ENCODE measurements around the gene PLEKHG7. TPM values are rescaled to one million over a fixed set of nuclear protein-coding genes. Genes with fewer than 3 reads are reported as not detected.

PLEKHG7 gene
- total and polyA plus RNA-seq, 9 of the 15 experiments (the other 6 are each of a cell fraction or from before 2014, with no cell fraction given) = 0.03 TPM; not detected in 8

GRCh38 chr12:92802906-92803305, 100.1 kb downstream of the PLEKHG7 start (continued):
- TF ChIP-seq LCOR (CRISPR knock-in tag; IDR thresholded peaks at IDR 0.05) (no peak), WHSC1 (IDR thresholded peaks at IDR 0.05; ENCODE audit: low read length) (no peak), MTF1 (CRISPR knock-in tag; IDR thresholded peaks at IDR 0.05; ENCODE audit: borderline replicate concordance) (no peak), MED1 (CRISPR knock-in tag; IDR thresholded peaks at IDR 0.05; ENCODE audit: borderline replicate concordance) (no peak), ZKSCAN1 (IDR thresholded peaks at IDR 0.05; ENCODE audit: low read depth, low read length) (no peak), SMARCA5 (IDR thresholded peaks at IDR 0.05) (no peak), GMEB1 (CRISPR knock-in tag; IDR thresholded peaks at IDR 0.05) (no peak), RBM25 (IDR thresholded peaks at IDR 0.05; ENCODE audit: low read depth, low read length, severe bottlenecking) (no peak), ZNF239 (CRISPR knock-in tag; IDR thresholded peaks at IDR 0.05) (no peak), ZBTB8A (IDR thresholded peaks at IDR 0.05; ENCODE audit: partially characterized antibody) (no peak), USF2 (CRISPR knock-in tag; IDR thresholded peaks at IDR 0.05) (no peak)
